K562 (cell line): Measurements from ENCODE around the gene BRWD1. TPM values are rescaled to one million over a fixed set of nuclear protein-coding genes. Genes with fewer than 3 reads are reported as not detected.
A peak's percentile ranks its signal among the peaks of the same experiment; 100 is the strongest.

Source experiments
- BACH1 ChIP-seq: fragments of 200-800 bp; sonication (Bioruptor generic); IDR thresholded peaks from 2 replicates; pipeline ENCODE4 v1.6.1; 2016; ENCODE audit warnings: missing genetic modification characterization, missing compliant biosample characterization
- BDP1 ChIP-seq: IDR thresholded peaks from 3 replicates; pipeline ENCODE4 v1.6.1; 2011; ENCODE audit not compliant: insufficient read length, insufficient read depth
- CBX1 ChIP-seq: sonication (generic); IDR thresholded peaks from 2 replicates; pipeline ENCODE4 v1.6.1; 2016; ENCODE audit warnings: antibody characterized with exemption, low read depth, mild to moderate bottlenecking
- EGR1 ChIP-seq: fragments of 450-650 bp; conservative IDR thresholded peaks from 2 replicates; pipeline ENCODE4 v1.6.1; 2017; ENCODE audit warnings: mild to moderate bottlenecking
- FOXK2 ChIP-seq, 2 experiments: fragments of 450-650 bp; IDR thresholded peaks in 1 of 2; conservative IDR thresholded peaks in 1 of 2; 2 replicates each; pipeline ENCODE4 v1.6.1; 2016; ENCODE audit warnings: low read depth in 2 of 2, mild to moderate bottlenecking in 1 of 2
- IRF2 ChIP-seq: sonication (generic); formaldehyde crosslinking; IDR thresholded peaks from 2 replicates; pipeline ENCODE4 v1.8.1; 2022; ENCODE audit warnings: mild to moderate bottlenecking, missing genetic modification reagents
- NR3C1 ChIP-seq: sonication (generic); formaldehyde crosslinking; IDR thresholded peaks from 2 replicates; pipeline ENCODE4 v1.8.1; 2022; ENCODE audit warnings: missing genetic modification reagents
- OTX1 ChIP-seq: fragments of 450-650 bp; formaldehyde crosslinking; IDR thresholded peaks from 2 replicates; pipeline ENCODE4 v1.4.0; 2022; ENCODE audit warnings: mild to moderate bottlenecking
- PHTF2 ChIP-seq: fragments of 250-450 bp; sonication (Bioruptor Pico); IDR thresholded peaks from 2 replicates; pipeline ENCODE4 v1.5.0; 2021; ENCODE audit warnings: mild to moderate bottlenecking
- PURB ChIP-seq: sonication (generic); formaldehyde crosslinking; IDR thresholded peaks from 2 replicates; pipeline ENCODE4 v1.9.0; 2021; ENCODE audit warnings: low read depth, mild to moderate bottlenecking, missing genetic modification reagents
- RBM14 ChIP-seq: fragments of 200-400 bp; formaldehyde crosslinking; IDR thresholded peaks from 2 replicates; pipeline ENCODE4 v1.6.1; 2018; ENCODE audit warnings: low read depth, mild to moderate bottlenecking, low read length, moderate library complexity, borderline replicate concordance; ENCODE audit not compliant: insufficient read depth
- SMARCB1 ChIP-seq: IDR thresholded peaks from 2 replicates; pipeline ENCODE4 v1.6.1; 2011; ENCODE audit warnings: improper control_type of control experiment, low read depth; ENCODE audit not compliant: insufficient read length
- SPI1 ChIP-seq: IDR thresholded peaks from 2 replicates; pipeline ENCODE4 v1.6.1; 2011; ENCODE audit warnings: low read depth, low read length, control low read depth, borderline replicate concordance
- ZNF282 ChIP-seq: sonication (generic); formaldehyde crosslinking; IDR thresholded peaks from 2 replicates; pipeline ENCODE4 v1.8.1; 2023; ENCODE audit warnings: missing genetic modification reagents
- ZNF75A ChIP-seq: fragments of 450-650 bp; formaldehyde crosslinking; IDR thresholded peaks from 2 replicates; pipeline ENCODE4 v1.4.0; 2020; ENCODE audit warnings: mild to moderate bottlenecking
- polyA plus RNA-seq, 8 experiments: library from polyadenylated mRNA; depleted of rRNA in 4 of 8; stranded (reverse) in 5 of 8; unstranded in 3 of 8; fragments of >200 nt; fragmentation: Nextera tagmentation in 2 of 8; fragmentation: Illumina TruSeq in 1 of 8; extraction: Ambion mirVana in 2 of 8; extraction: Trizol in 1 of 8; gene quantifications; 2 replicates each; pipeline versions ENCODE4 v1.2.1 to v1.2.3, GENCODE V29; 2011 to 2014; ENCODE audit warnings: inconsistent platforms in 1 of 8, missing spikeins in 1 of 8
- total RNA-seq, 7 experiments: library from RNA; depleted of rRNA in 6 of 7; stranded (reverse); fragments of >200 nt in 6 of 7; fragmentation: Illumina TruSeq in 2 of 7; extraction: Trizol in 2 of 7; gene quantifications; 2 replicates each; pipeline versions ENCODE4 v1.2.1 to v1.2.3, GENCODE V29; 2011 to 2021; ENCODE audit warnings: low replicate concordance in 1 of 7
- TF ChIP-seq, protein P1 (sequence below): sonication (generic); formaldehyde crosslinking; IDR thresholded peaks from 2 replicates; pipeline ENCODE4 v1.8.0; 2022; ENCODE audit warnings: missing genetic modification reagents, mild to moderate bottlenecking, borderline replicate concordance
- TF ChIP-seq, protein P2 (sequence below): fragments of 450-650 bp; IDR thresholded peaks from 2 replicates; pipeline ENCODE4 v1.7.1; 2018; ENCODE audit warnings: mild to moderate bottlenecking, low read depth; ENCODE audit not compliant: partially characterized antibody
- TF ChIP-seq, protein P3 (sequence below): sonication (generic); formaldehyde crosslinking; IDR thresholded peaks from 2 replicates; pipeline ENCODE4 v1.8.0; 2023; ENCODE audit warnings: mild to moderate bottlenecking, missing genetic modification reagents
- TF ChIP-seq, protein P4 (sequence below): fragments of 450-650 bp; formaldehyde crosslinking; IDR thresholded peaks from 2 replicates; pipeline ENCODE4 v1.4.0; 2020; ENCODE audit warnings: mild to moderate bottlenecking, moderate library complexity
- TF ChIP-seq, protein P5 (sequence below): fragments of 250-450 bp; sonication (Bioruptor Pico); IDR thresholded peaks from 2 replicates; pipeline ENCODE4 v1.4.0; 2020; ENCODE audit warnings: mild to moderate bottlenecking, moderate library complexity

The BRWD1 gene
- total and polyA plus RNA-seq, 9 of the 15 experiments (the other 6 are each of a cell fraction or from before 2014, with no cell fraction given): 10.1 to 60.2 (median 34.1) TPM

DNA sequence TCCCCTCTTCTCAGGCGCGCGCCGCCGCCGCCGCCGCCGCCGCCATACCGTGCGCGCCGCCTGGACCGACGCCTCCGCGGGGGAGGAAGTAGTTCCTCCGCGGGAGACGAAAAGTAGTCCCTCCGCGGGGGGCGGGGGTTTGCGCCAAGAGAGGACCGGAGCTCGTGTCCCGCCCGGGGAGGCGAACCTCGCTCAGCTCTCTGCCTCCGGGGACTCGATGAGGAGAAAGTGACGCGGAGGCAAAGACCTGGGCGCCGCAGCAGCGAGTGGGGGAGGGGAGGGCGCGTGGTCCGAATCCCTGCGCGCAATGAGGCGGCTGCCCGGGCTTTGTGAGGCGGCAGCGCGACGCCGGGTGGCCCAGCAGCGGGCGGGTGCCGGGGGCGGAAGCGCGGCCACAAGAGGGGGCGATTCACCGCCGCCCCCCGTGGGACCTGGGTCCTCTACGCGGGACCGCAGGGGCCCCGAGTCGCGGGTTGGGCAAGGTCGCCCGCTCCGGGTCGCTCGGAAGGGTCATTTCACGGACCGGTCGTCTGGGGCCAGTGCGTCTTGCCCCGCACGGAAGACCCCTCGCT is at the start of gene BRWD1 (continued):
- TF ChIP-seq, protein P1, sequence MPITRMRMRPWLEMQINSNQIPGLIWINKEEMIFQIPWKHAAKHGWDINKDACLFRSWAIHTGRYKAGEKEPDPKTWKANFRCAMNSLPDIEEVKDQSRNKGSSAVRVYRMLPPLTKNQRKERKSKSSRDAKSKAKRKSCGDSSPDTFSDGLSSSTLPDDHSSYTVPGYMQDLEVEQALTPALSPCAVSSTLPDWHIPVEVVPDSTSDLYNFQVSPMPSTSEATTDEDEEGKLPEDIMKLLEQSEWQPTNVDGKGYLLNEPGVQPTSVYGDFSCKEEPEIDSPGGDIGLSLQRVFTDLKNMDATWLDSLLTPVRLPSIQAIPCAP (CRISPR knock-in tag): peak; percentile 43; the same call in 1 of the 2 replicates
- TF ChIP-seq, protein P2, sequence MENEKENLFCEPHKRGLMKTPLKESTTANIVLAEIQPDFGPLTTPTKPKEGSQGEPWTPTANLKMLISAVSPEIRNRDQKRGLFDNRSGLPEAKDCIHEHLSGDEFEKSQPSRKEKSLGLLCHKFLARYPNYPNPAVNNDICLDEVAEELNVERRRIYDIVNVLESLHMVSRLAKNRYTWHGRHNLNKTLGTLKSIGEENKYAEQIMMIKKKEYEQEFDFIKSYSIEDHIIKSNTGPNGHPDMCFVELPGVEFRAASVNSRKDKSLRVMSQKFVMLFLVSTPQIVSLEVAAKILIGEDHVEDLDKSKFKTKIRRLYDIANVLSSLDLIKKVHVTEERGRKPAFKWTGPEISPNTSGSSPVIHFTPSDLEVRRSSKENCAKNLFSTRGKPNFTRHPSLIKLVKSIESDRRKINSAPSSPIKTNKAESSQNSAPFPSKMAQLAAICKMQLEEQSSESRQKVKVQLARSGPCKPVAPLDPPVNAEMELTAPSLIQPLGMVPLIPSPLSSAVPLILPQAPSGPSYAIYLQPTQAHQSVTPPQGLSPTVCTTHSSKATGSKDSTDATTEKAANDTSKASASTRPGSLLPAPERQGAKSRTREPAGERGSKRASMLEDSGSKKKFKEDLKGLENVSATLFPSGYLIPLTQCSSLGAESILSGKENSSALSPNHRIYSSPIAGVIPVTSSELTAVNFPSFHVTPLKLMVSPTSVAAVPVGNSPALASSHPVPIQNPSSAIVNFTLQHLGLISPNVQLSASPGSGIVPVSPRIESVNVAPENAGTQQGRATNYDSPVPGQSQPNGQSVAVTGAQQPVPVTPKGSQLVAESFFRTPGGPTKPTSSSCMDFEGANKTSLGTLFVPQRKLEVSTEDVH: peak; percentile 89
- no peak for TF ChIP-seq PHTF2 (CRISPR knock-in tag)
- TF ChIP-seq CBX1: peak; percentile 91
- TF ChIP-seq, protein P3, sequence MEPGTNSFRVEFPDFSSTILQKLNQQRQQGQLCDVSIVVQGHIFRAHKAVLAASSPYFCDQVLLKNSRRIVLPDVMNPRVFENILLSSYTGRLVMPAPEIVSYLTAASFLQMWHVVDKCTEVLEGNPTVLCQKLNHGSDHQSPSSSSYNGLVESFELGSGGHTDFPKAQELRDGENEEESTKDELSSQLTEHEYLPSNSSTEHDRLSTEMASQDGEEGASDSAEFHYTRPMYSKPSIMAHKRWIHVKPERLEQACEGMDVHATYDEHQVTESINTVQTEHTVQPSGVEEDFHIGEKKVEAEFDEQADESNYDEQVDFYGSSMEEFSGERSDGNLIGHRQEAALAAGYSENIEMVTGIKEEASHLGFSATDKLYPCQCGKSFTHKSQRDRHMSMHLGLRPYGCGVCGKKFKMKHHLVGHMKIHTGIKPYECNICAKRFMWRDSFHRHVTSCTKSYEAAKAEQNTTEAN: no peak; the same call in 1 of the 2 replicates
- TF ChIP-seq BACH1 (tag): no peak
- peak; percentile 98 for TF ChIP-seq EGR1
- no peak for TF ChIP-seq BDP1
- TF ChIP-seq RBM14: no peak
- no peak for TF ChIP-seq SMARCB1
- TF ChIP-seq ZNF282 (CRISPR knock-in tag): no peak
- peak; percentile 89 for TF ChIP-seq OTX1 (CRISPR knock-in tag)
- TF ChIP-seq ZNF75A (CRISPR knock-in tag): peak; percentile 62; the same call in 1 of the 2 replicates
- TF ChIP-seq PURB (CRISPR knock-in tag): no peak
- TF ChIP-seq FOXK2 (conservative IDR thresholded peaks at IDR 0.05 in 1 of 2, IDR thresholded peaks at IDR 0.05 in 1 of 2; ENCODE audit: low read depth in 2 of 2): peak in 1 of 2 experiments; percentile 52; a peak in 1 of 4 replicates
- no peak for TF ChIP-seq NR3C1 (CRISPR knock-in tag)
- TF ChIP-seq, protein P4, sequence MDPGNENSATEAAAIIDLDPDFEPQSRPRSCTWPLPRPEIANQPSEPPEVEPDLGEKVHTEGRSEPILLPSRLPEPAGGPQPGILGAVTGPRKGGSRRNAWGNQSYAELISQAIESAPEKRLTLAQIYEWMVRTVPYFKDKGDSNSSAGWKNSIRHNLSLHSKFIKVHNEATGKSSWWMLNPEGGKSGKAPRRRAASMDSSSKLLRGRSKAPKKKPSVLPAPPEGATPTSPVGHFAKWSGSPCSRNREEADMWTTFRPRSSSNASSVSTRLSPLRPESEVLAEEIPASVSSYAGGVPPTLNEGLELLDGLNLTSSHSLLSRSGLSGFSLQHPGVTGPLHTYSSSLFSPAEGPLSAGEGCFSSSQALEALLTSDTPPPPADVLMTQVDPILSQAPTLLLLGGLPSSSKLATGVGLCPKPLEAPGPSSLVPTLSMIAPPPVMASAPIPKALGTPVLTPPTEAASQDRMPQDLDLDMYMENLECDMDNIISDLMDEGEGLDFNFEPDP (CRISPR knock-in tag): no peak
- TF ChIP-seq SPI1: peak; percentile 47; the same call in 1 of the 2 replicates
- TF ChIP-seq IRF2 (CRISPR knock-in tag): no peak
- TF ChIP-seq, protein P5, sequence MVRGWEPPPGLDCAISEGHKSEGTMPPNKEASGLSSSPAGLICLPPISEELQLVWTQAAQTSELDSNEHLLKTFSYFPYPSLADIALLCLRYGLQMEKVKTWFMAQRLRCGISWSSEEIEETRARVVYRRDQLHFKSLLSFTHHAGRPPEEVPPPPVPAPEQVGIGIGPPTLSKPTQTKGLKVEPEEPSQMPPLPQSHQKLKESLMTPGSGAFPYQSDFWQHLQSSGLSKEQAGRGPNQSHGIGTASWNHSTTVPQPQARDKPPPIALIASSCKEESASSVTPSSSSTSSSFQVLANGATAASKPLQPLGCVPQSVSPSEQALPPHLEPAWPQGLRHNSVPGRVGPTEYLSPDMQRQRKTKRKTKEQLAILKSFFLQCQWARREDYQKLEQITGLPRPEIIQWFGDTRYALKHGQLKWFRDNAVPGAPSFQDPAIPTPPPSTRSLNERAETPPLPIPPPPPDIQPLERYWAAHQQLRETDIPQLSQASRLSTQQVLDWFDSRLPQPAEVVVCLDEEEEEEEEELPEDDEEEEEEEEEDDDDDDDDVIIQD: peak; percentile 83; the same call in 1 of the 2 replicates
